HepG2 (cell line): ENCODE measurements around the gene PXMP4. TPM values are rescaled to one million over a fixed set of nuclear protein-coding genes. Genes with fewer than 3 reads are reported as not detected.

Experiments
- ATF6 ChIP-seq: sonication (generic); formaldehyde crosslinking; conservative IDR thresholded peaks from 2 replicates; pipeline ENCODE4 v1.4.0; 2020; ENCODE audit warnings: missing genetic modification reagents
- CCAR2 ChIP-seq: fragments of 200-400 bp; formaldehyde crosslinking; optimal IDR thresholded peaks from 2 replicates; pipeline ENCODE3; 2018; ENCODE audit warnings: low read depth, mild to moderate bottlenecking, low read length, moderate library complexity
- CREB3 ChIP-seq: sonication (generic); formaldehyde crosslinking; IDR thresholded peaks from 2 replicates; pipeline ENCODE4 v1.5.0; 2020; ENCODE audit warnings: missing genetic modification reagents
- DMTF1 ChIP-seq: sonication (generic); formaldehyde crosslinking; IDR thresholded peaks from 2 replicates; pipeline ENCODE4 v1.4.0; 2020; ENCODE audit warnings: mild to moderate bottlenecking, missing genetic modification reagents
- FLYWCH1 ChIP-seq: sonication (generic); formaldehyde crosslinking; IDR thresholded peaks from 2 replicates; pipeline ENCODE4 v1.8.1; 2023; ENCODE audit warnings: mild to moderate bottlenecking, missing genetic modification reagents
- GATAD1 ChIP-seq: IDR thresholded peaks from 2 replicates; pipeline ENCODE4 v1.6.1; 2016; ENCODE audit warnings: missing genetic modification reagents, missing compliant biosample characterization
- KLF11 ChIP-seq: IDR thresholded peaks from 2 replicates; pipeline ENCODE4 v1.6.1; 2016; ENCODE audit warnings: missing compliant biosample characterization
- SNAPC2 ChIP-seq: sonication (generic); formaldehyde crosslinking; IDR thresholded peaks from 2 replicates; pipeline ENCODE4 v1.8.1; 2022; ENCODE audit warnings: mild to moderate bottlenecking, missing genetic modification reagents
- SNRNP70 ChIP-seq: fragments of 200-400 bp; formaldehyde crosslinking; IDR thresholded peaks from 2 replicates; pipeline ENCODE4 v1.6.1; 2017; ENCODE audit warnings: mild to moderate bottlenecking, low read depth, low read length, moderate library complexity
- SRSF4 ChIP-seq: fragments of 200-400 bp; formaldehyde crosslinking; IDR thresholded peaks from one replicate; pipeline ENCODE4 v1.6.1; 2018; ENCODE audit warnings: mild to moderate bottlenecking, low read depth, low read length, moderate library complexity; ENCODE audit not compliant: poor library complexity, severe bottlenecking
- TBX2 ChIP-seq: sonication (generic); formaldehyde crosslinking; IDR thresholded peaks from 2 replicates; pipeline ENCODE4 v1.5.0; 2020; ENCODE audit warnings: missing genetic modification reagents, mild to moderate bottlenecking, borderline replicate concordance
- U2AF1 ChIP-seq: fragments of 200-400 bp; formaldehyde crosslinking; optimal IDR thresholded peaks from 2 replicates; pipeline ENCODE3; 2017; ENCODE audit warnings: mild to moderate bottlenecking, low read depth, low read length
- ZNF318 ChIP-seq: sonication (generic); formaldehyde crosslinking; IDR thresholded peaks from 2 replicates; pipeline ENCODE4 v1.4.0; 2020; ENCODE audit warnings: mild to moderate bottlenecking, missing genetic modification reagents
- ZNF558 ChIP-seq: sonication (generic); formaldehyde crosslinking; IDR thresholded peaks from 2 replicates; pipeline ENCODE4 v1.9.0; 2022; ENCODE audit warnings: mild to moderate bottlenecking, missing genetic modification reagents, borderline replicate concordance
- polyA plus RNA-seq, 8 experiments: library from polyadenylated mRNA; depleted of rRNA in 3 of 8; stranded (reverse) in 7 of 8; unstranded in 1 of 8; fragments of >200 nt; fragmentation: Illumina TruSeq in 4 of 8; extraction: Trizol in 4 of 8; gene quantifications; 2 replicates each; pipeline versions ENCODE4 v1.2.1 to v1.2.3, GENCODE V29; 2011 to 2016; ENCODE audit warnings: low read depth in 4 of 8, missing spikeins in 1 of 8, mixed read lengths in 1 of 8; ENCODE audit not compliant: insufficient read depth in 1 of 8
- total RNA-seq, 5 experiments: library from RNA; depleted of rRNA; stranded (reverse); fragments of >200 nt; fragmentation: Illumina TruSeq; extraction: Trizol; gene quantifications; 2 replicates each; pipeline ENCODE4 v1.2.3, GENCODE V29; 2016; ENCODE audit warnings: low read depth in 1 of 5

PXMP4 gene
- total and polyA plus RNA-seq, 2 of the 13 experiments (the other 11 are each of a cell fraction or from before 2014, with no cell fraction given): not detected

GRCh38 chr20:33663161-33664084 lies 56.7 kb downstream of the PXMP4 start (continued):
- TF ChIP-seq ATF6 (CRISPR knock-in tag) (no peak), KLF11 (CRISPR knock-in tag) (no peak; the same call in 1 of the 2 replicates), U2AF1 (peak; percentile 92), DMTF1 (CRISPR knock-in tag) (no peak), SNRNP70 (no peak), SNAPC2 (CRISPR knock-in tag) (0 out of 2 replicates have a peak, but pooled peaks have one; percentile 95), ZNF318 (CRISPR knock-in tag) (no peak), TBX2 (CRISPR knock-in tag) (peak; percentile 94), CCAR2 (peak; percentile 44), GATAD1 (CRISPR knock-in tag) (peak; percentile 78), ZNF558 (CRISPR knock-in tag) (peak; percentile 98; the same call in 1 of the 2 replicates), FLYWCH1 (CRISPR knock-in tag) (peak; percentile 91), CREB3 (CRISPR knock-in tag) (no peak; the same call in 1 of the 2 replicates), SRSF4 (no peak)
